Neural progenitor cell (in vitro differentiated cells): ENCODE data around the gene IPO13.

Source experiments
- CTCF ChIP-seq: fragments of 200-600 bp; sonication (generic); IDR thresholded peaks from 2 replicates; pipeline ENCODE4 v1.5.1; 2017; ENCODE audit warnings: antibody characterized with exemption, mild to moderate bottlenecking
- EZH2 ChIP-seq: fragments of 200-600 bp; sonication (generic); IDR thresholded peaks from 2 replicates; pipeline ENCODE4 v1.6.1; 2017; ENCODE audit warnings: antibody characterized with exemption, mild to moderate bottlenecking, moderate library complexity

GRCh38 chr1:44014365-44015104 is 67.8 kb downstream of the IPO13 start:
- no peak for TF ChIP-seq CTCF
- no peak for TF ChIP-seq EZH2
